Mucosa of descending colon (tissue), 3 donors: Measurements from ENCODE around the gene THSD7A. TPM values are rescaled to one million over a fixed set of nuclear protein-coding genes. Genes with fewer than 3 reads are reported as not detected.

Experiments
- ATAC-seq: fragments of 200-7000 bp; cut with Tn5 transposase; one replicate; pipeline ENCODE4 v1.9.1; 2020; ENCODE audit warnings: mild to moderate bottlenecking, moderate library complexity
- DNase-seq, 3 donors: peaks; one replicate each; pipeline ENCODE4 v3.0.0-alpha.2; 2020
- H3K36me3 ChIP-seq: fragments of 200-600 bp; one replicate; pipeline ENCODE4 v1.8.0; 2021; ENCODE audit warnings: low read depth, mild to moderate bottlenecking
- H3K4me1 ChIP-seq: fragments of 200-600 bp; one replicate; pipeline ENCODE4 v1.8.0; 2021; ENCODE audit warnings: low read depth, mild to moderate bottlenecking
- H3K4me3 ChIP-seq: fragments of 200-600 bp; one replicate; pipeline ENCODE4 v1.8.0; 2021; ENCODE audit warnings: mild to moderate bottlenecking
- H3K9me3 ChIP-seq: fragments of 200-600 bp; one replicate; pipeline ENCODE4 v1.8.0; 2021; ENCODE audit warnings: mild to moderate bottlenecking
- intact Hi-C, 2 donors: fragments of 100-400 bp; cut with DNase I in 1 of 2; cut with micrococcal nuclease in 1 of 2; formaldehyde crosslinking; loops; one replicate each; pipeline versions ENCODE4 v1.11.0 to v1.11.1; 2022; cut with DNase I, micrococcal nuclease
- total RNA-seq, 3 donors: library from RNA; stranded (reverse); fragmentation: NEBNext Ultra II Directional in 2 of 3; extraction: Animal tissue kit (Norgen Biotek cat#: 25700) in 2 of 3; gene quantifications; one replicate each; pipeline versions ENCODE4 v1.2.1 to v1.2.4, GENCODE V29; 2021 to 2023
- TF ChIP-seq, protein P1 (sequence below): fragments of 200-600 bp; IDR thresholded peaks from one replicate; pipeline ENCODE4 v1.8.0; 2022; ENCODE audit warnings: antibody characterized with exemption, mild to moderate bottlenecking
- donor health status: DM: no; HTN: no; CAD: no; lungs with moderate emphysema.
- donor health status: DM: no; HTN: no; CAD: no.
- donor health status: DM: no; HTN: yes; CAD: no.

Gene THSD7A
- total RNA-seq, 3 donors from 2014 or later, result 1.0 to 5.4 (median 3.4) TPM

DNA sequence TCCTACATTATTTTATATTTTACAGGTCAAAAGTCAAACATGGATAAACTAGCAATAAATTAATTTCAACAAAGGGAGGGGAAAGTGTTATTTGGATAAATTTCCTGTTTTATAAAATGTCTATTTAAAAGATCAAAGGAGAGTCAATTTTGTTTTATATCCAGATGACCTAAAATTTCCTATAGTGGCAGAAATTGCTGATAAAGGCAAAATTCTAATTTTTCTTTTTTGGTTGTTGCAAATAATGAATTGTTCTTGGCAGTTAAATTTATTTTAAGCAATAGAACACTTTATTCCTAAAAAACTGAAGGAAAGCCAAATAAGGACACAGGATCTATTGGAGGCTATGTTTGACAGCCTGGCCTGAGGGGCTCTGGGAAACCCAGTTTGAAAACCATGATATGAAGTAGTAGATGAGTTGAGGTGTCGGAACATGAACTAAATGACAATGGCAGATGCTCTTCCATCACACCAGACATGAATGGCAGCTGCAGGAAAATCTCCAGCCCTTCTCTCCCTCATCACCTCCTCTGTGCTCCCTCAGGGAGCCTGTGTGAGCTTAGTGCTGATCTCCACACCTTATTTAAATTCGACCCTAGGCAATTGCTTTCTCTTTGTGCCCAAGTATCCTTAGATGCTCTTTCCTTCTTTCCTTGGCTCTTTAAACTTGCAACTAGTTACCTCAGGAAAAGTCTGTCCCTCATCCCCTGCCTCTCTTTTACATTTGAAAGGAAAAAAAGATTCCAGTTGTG, 395.0 kb downstream of the THSD7A start:
- ATAC-seq (no peak), DNase-seq (no peak)
- TF ChIP-seq, protein P1, sequence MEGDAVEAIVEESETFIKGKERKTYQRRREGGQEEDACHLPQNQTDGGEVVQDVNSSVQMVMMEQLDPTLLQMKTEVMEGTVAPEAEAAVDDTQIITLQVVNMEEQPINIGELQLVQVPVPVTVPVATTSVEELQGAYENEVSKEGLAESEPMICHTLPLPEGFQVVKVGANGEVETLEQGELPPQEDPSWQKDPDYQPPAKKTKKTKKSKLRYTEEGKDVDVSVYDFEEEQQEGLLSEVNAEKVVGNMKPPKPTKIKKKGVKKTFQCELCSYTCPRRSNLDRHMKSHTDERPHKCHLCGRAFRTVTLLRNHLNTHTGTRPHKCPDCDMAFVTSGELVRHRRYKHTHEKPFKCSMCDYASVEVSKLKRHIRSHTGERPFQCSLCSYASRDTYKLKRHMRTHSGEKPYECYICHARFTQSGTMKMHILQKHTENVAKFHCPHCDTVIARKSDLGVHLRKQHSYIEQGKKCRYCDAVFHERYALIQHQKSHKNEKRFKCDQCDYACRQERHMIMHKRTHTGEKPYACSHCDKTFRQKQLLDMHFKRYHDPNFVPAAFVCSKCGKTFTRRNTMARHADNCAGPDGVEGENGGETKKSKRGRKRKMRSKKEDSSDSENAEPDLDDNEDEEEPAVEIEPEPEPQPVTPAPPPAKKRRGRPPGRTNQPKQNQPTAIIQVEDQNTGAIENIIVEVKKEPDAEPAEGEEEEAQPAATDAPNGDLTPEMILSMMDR, result no peak
- Histone ChIP-seq H3K9me3 (no peaks in the 10 kb centered on the region), H3K4me3 (no peak overlapping the region), H3K4me1 (no peaks in the 10 kb centered on the region), H3K36me3 (no peaks in the 10 kb centered on the region)
- intact Hi-C loops, result no loop called here

DNA sequence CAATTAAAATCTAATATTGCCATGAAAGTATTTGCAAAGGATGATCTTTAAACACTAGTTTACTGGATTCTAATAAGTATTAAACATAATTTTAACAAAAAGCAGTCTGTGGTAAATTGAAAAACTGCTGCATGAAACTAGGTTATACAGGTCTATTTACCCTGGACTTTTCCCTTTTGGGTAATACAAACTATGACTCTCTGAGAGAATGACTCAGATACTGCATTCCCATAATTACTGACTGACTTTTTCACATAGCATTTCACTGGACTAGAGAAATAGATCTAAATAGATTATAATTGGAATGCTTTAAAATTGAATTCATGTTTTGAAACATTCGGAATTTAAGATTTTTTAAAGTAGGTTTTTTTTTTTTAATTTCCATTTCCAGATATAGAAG, 395.7 kb downstream of the THSD7A start:
- H3K36me3 ChIP-seq, result no peaks in the 10 kb centered on the region
- DNase-seq (no peak), ATAC-seq (no peak)
- intact Hi-C loops, result no loop called here
- H3K4me3 ChIP-seq, result no peak overlapping the region
- TF ChIP-seq, protein P1, result no peak
- H3K9me3 ChIP-seq, result no peaks in the 10 kb centered on the region
- no peaks in the 10 kb centered on the region for H3K4me1 ChIP-seq

DNA sequence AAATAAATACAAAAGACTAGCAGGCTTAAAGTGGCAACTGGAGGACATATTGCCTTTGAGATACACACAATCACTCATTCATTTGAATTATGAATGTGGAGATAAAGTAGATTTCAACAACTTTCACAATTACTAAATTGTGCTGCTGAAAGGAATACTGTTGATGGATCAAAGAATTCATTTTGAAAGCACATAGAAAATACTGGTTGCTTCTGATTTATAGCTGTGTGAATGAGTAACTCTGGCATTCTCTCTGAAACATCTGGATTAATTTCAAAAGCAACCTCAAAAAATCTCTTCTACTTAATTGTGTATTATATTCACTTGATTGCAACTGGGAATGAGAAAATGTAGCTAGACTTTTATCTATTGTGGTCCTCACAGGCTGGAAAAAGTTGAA, 397.6 kb downstream of the THSD7A start:
- Histone ChIP-seq H3K4me1 (no peaks in the 10 kb centered on the region), H3K4me3 (no peak overlapping the region), H3K36me3 (no peaks in the 10 kb centered on the region), H3K9me3 (no peaks in the 10 kb centered on the region)
- TF ChIP-seq, protein P1, result no peak
- intact Hi-C loops, result no loop called here
- DNase-seq (no peak), ATAC-seq (no peak)

DNA sequence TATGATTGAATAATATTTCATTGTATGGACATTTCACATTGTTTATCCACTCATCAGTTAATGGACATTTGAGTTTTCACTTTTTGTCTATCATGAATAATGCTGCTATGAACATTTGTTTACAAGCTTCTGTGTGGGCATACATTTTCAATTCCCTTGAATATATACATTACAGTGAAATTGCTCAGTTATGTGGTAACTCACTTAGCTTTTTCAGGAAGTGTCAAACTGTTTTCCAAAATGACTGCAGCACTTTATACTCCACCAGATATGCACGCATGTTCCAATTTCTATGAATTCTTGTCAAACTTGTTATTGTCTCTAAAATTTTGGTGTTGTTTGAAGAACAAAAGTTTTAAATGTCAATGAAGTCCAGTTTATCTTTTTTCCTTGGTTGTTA, 401.2 kb downstream of the THSD7A start:
- H3K36me3 ChIP-seq, result no peaks in the 10 kb centered on the region
- DNase-seq (no peak), ATAC-seq (no peak)
- H3K9me3 ChIP-seq, result no peaks in the 10 kb centered on the region
- TF ChIP-seq, protein P1, result no peak
- H3K4me1 ChIP-seq, result no peaks in the 10 kb centered on the region
- intact Hi-C loops, result no loop called here
- H3K4me3 ChIP-seq, result no peak overlapping the region

DNA sequence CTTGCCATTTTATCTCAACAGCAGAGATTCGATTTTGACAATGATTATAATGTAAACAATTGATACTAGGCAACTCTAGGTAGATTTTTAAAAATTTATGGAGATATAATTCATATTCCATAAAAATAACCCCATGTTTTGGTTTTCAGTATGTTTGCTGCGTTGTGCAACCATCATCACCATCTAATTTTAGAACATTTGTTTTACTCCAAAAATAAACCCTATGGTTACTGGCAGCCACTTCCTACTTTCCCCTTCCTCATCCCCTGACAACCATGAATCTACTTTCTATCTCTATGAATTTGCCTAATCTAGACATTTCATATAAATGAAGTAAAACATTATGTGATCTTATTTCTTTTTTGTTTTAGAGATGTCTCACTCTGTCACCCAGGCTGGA, 401.9 kb downstream of the THSD7A start:
- ATAC-seq (no peak), DNase-seq (no peak)
- H3K9me3 ChIP-seq, result no peaks in the 10 kb centered on the region
- intact Hi-C loops, result no loop called here
- H3K4me3 ChIP-seq, result no peak overlapping the region
- H3K4me1 ChIP-seq, result no peaks in the 10 kb centered on the region
- TF ChIP-seq, protein P1, result no peak
- H3K36me3 ChIP-seq, result no peaks in the 10 kb centered on the region
